ENCODE measurements around the gene SMCR8. TPM values are rescaled to one million over a fixed set of nuclear protein-coding genes. Genes with fewer than 3 reads are reported as not detected.

The SMCR8 gene
- total and polyA plus RNA-seq, 2 donors (not counting 3 experiments of a cell fraction or from before 2014, with no cell fraction given) = 9.5 to 17.6 TPM

DNA sequence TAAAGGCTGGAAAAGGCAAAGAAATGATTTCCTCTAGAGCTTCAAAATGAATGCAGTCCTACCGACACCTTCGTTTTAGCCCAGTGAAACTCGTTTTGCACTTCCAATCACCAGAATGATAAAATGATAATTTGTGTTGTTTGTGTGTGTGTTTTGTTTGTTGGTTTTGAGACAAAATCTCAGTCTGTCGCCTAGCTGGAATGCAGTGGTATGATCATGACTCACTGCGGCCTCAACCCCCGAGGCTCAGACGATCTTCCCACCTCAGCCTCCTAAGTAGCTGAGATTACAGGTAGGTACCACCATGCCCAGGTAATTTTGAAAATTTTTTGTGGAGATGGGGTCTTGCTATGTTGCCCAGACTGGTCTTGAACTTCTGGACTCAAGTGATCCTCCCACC, 59.1 kb downstream of the SMCR8 start:
- no peak for FAIRE-seq
- CTCF ChIA-PET = interaction anchor here (1.2 to 1.3 kb wide), 2 partner anchors 17 to 54 kb away, joined by 3 read pairs; no protein-coding TSS in a partner anchor

More for the DNA sequence above, 59.1 kb downstream of the SMCR8 start:
- intact Hi-C loops (cut with micrococcal nuclease) (no loop called here), dilution Hi-C loops (cut with MboI; ENCODE audit: extremely low pct_ligation_motif_present, low sequenced_read_pairs) (no loop called here)
- H2AFZ ChIP-seq (ENCODE audit: low read depth, low read length) = no peak overlapping the region
- H3K9ac ChIP-seq (replicated peaks; ENCODE audit: extremely low read depth, insufficient read depth, low read length) = no peak overlapping the region
- H3K9me3 ChIP-seq (replicated peaks; ENCODE audit: control insufficient read depth, insufficient read depth, low read length) = no peaks in the 10 kb centered on the region
- no TSS peak for BruUV-seq (replicated peaks)
- no peaks in the 10 kb centered on the region for H3K36me3 ChIP-seq (ENCODE audit: control insufficient read depth in 2 of 2, extremely low read depth in 1 of 2, insufficient read depth in 2 of 2, low read length in 2 of 2)
- no peak overlapping the region for H3K27ac ChIP-seq (ENCODE audit: insufficient read depth, low read depth, low read length)
- no peak for DNase-seq (ENCODE audit: low read depth, low spot score)
- no peak overlapping the region for H3K4me3 ChIP-seq (replicated peaks in 1 of 3; ENCODE audit: insufficient read depth in 1 of 3, low read depth in 1 of 3, low read length in 3 of 3)
- H3K27me3 ChIP-seq (ENCODE audit: control insufficient read depth in 2 of 2, insufficient read depth in 2 of 2, low read length in 2 of 2) = peaks cover 0 to 4% of the 10 kb centered on the region in 2 experiments
- H3K79me2 ChIP-seq (ENCODE audit: control insufficient read depth, insufficient read depth, low read length) = no peaks in the 10 kb centered on the region
- H3K4me2 ChIP-seq (ENCODE audit: insufficient read depth, low read length) = no peak overlapping the region
- no peaks in the 10 kb centered on the region for H3K9me1 ChIP-seq (replicated peaks; ENCODE audit: control insufficient read depth, extremely low read depth, insufficient read depth, low read length)
- H3K4me1 ChIP-seq (ENCODE audit: control insufficient read depth, extremely low read depth, insufficient read depth, low read length) = no peaks in the 10 kb centered on the region
- no peak for TF ChIP-seq FOS (IDR thresholded peaks at IDR 0.05; ENCODE audit: borderline replicate concordance, insufficient read depth, low read length)
- no peak for TF ChIP-seq JUN (IDR thresholded peaks at IDR 0.05; ENCODE audit: borderline replicate concordance, insufficient read depth, insufficient read length, low read depth)
- TF ChIP-seq MYC (IDR thresholded peaks at IDR 0.05; ENCODE audit: low read depth, low read length) = no peak
- POLR2A ChIA-PET = no interaction called here
- H4K20me1 ChIP-seq (replicated peaks; ENCODE audit: control insufficient read depth, extremely low read depth, insufficient read depth, low read length) = no peaks in the 10 kb centered on the region

Small RNAs within 50 kb of the gene (microRNA-seq; reads per million reads assigned to microRNA genes)
- gene MIR6778 (ENCODE audit: borderline number of aligned reads, borderline replicate concordance) = not detected

Other genes starting within 250 kb of the SMCR8 start
- gene DRG2, start 227.3 kb upstream of the SMCR8 start, total RNA-seq = 55.4 and 60.4 TPM in 2 replicates
- gene DRG2, start 227.3 kb upstream of the SMCR8 start, polyA plus RNA-seq = 46.5 and 50.2 TPM in 2 replicates
- gene MYO15A, start 206.5 kb upstream of the SMCR8 start, total RNA-seq = 0.46 and 0.82 TPM in 2 replicates
- 0.46 and 0.91 TPM in 2 replicates for gene MYO15A, start 206.5 kb upstream of the SMCR8 start, polyA plus RNA-seq
- gene ALKBH5, start 131.5 kb upstream of the SMCR8 start, total RNA-seq = 70.7 and 71.0 TPM in 2 replicates
- 54.5 and 55.3 TPM in 2 replicates for gene ALKBH5, start 131.5 kb upstream of the SMCR8 start, polyA plus RNA-seq
- gene LLGL1, start 89.7 kb upstream of the SMCR8 start, total RNA-seq = 34.9 and 36.8 TPM in 2 replicates
- gene LLGL1, start 89.7 kb upstream of the SMCR8 start, polyA plus RNA-seq = 47.1 and 55.5 TPM in 2 replicates
- gene FLII, start 56.6 kb upstream of the SMCR8 start, total RNA-seq = 372 and 397 TPM in 2 replicates
- 582 and 691 TPM in 2 replicates for gene FLII, start 56.6 kb upstream of the SMCR8 start, polyA plus RNA-seq
- gene MIEF2, start 54.6 kb upstream of the SMCR8 start, total RNA-seq = 8.3 and 8.5 TPM in 2 replicates
- gene MIEF2, start 54.6 kb upstream of the SMCR8 start, polyA plus RNA-seq = 22.7 and 28.2 TPM in 2 replicates
- gene TOP3A, start 299 bp upstream of the SMCR8 start, total RNA-seq = 46.9 and 53.1 TPM in 2 replicates
- 18.6 and 20.4 TPM in 2 replicates for gene TOP3A, start 299 bp upstream of the SMCR8 start, polyA plus RNA-seq
- gene SHMT1, start 48.3 kb downstream of the SMCR8 start, total RNA-seq = 27.2 and 27.6 TPM in 2 replicates
- gene SHMT1, start 48.3 kb downstream of the SMCR8 start, polyA plus RNA-seq = 14.2 and 18.9 TPM in 2 replicates
- gene EVPLL, start 62.5 kb downstream of the SMCR8 start, total RNA-seq = not detected in 2 replicates
- gene EVPLL, start 62.5 kb downstream of the SMCR8 start, polyA plus RNA-seq = not detected in 2 replicates
- not detected in 2 replicates for gene LGALS9C, start 161.5 kb downstream of the SMCR8 start, total RNA-seq
- 0.08 TPM in 1 of 2 replicates, not detected in the other for gene LGALS9C, start 161.5 kb downstream of the SMCR8 start, polyA plus RNA-seq